Lung (tissue), 12 donors: Measurements from ENCODE around the gene SHPK. TPM values are rescaled to one million over a fixed set of nuclear protein-coding genes. Genes with fewer than 3 reads are reported as not detected.

Source experiments
- ATAC-seq: fragments of 200-7000 bp; cut with Tn5 transposase; one replicate; pipeline ENCODE4 v1.9.1; 2020; ENCODE audit warnings: moderate number of reproducible peaks; ENCODE audit not compliant: insufficient read depth, low FRiP score
- DNase-seq, 3 donors: peaks; one replicate each; pipeline ENCODE4 v3.0.0-alpha.2; 2013 to 2017
- H3K27ac ChIP-seq, 2 donors: one replicate each; pipeline ENCODE4 v1.5.1; 2013; ENCODE audit warnings: mild to moderate bottlenecking in 2 of 2, moderate library complexity in 2 of 2, control low read depth in 1 of 2, inconsistent platforms in 1 of 2, low read depth in 1 of 2, low read length in 1 of 2
- H3K27me3 ChIP-seq, 3 donors: one replicate each; pipeline ENCODE4 v1.5.1; 2013; ENCODE audit warnings: low read length in 2 of 3; ENCODE audit not compliant: control insufficient read depth in 3 of 3, insufficient read depth in 3 of 3
- H3K36me3 ChIP-seq, 4 donors: one replicate each; pipeline ENCODE4 v1.5.1; 2013; ENCODE audit warnings: low read length in 4 of 4, mild to moderate bottlenecking in 1 of 4, moderate library complexity in 1 of 4; ENCODE audit not compliant: control insufficient read depth in 4 of 4, insufficient read depth in 4 of 4
- H3K4me1 ChIP-seq, 5 donors: one replicate each; pipeline ENCODE4 v1.5.1; 2013; ENCODE audit warnings: low read length in 5 of 5, mild to moderate bottlenecking in 2 of 5, moderate library complexity in 1 of 5; ENCODE audit not compliant: control insufficient read depth in 5 of 5, insufficient read depth in 5 of 5
- H3K4me3 ChIP-seq: one replicate; pipeline ENCODE4 v1.5.1; 2013; ENCODE audit warnings: mild to moderate bottlenecking, control low read depth, moderate library complexity
- H3K9ac ChIP-seq, 2 donors: one replicate each; pipeline ENCODE4 v1.5.1; 2013; ENCODE audit warnings: low read length in 2 of 2, control low read depth in 1 of 2; ENCODE audit not compliant: insufficient read depth in 1 of 2
- H3K9me3 ChIP-seq, 4 donors: one replicate each; pipeline ENCODE4 v1.5.1; 2013; ENCODE audit warnings: low read length in 3 of 4, mild to moderate bottlenecking in 1 of 4, moderate library complexity in 1 of 4; ENCODE audit not compliant: control insufficient read depth in 4 of 4, insufficient read depth in 3 of 4
- whole genome bisulfite sequencing, 2 donors: extraction: QIAGEN DNeasy Blood & Tissue Kit; methylation state at CpG; one replicate each; pipeline ENCODE4 v1.1.7; 2013; 5-methylcytosine and 5-hydroxymethylcytosine counted together
- polyA plus RNA-seq, 2 donors: library from polyadenylated mRNA; stranded (reverse); fragments of 200-250 nt; gene quantifications; one replicate each; pipeline ENCODE4 v1.2.1, GENCODE V29; 2013
- total RNA-seq, 2 donors: library from RNA; depleted of rRNA in 1 of 2; stranded (reverse); fragments of >200 nt in 1 of 2; gene quantifications; one replicate each; pipeline ENCODE4 v1.2.1, GENCODE V29; 2014 to 2021
- TF ChIP-seq, protein P1 (sequence below): IDR thresholded peaks from 2 replicates; pipeline ENCODE4 v1.5.1; 2012; ENCODE audit warnings: mild to moderate bottlenecking; ENCODE audit errors: control extremely low read depth, extremely low read depth
- donor health status: control.
- donor health status: control.
- donor health status: Bipolar disorder and iron deficiency.
- donor health status: healthy.
- donor health status: DM: yes; HTN: yes; CAD: no.

SHPK gene
- total and polyA plus RNA-seq, 4 donors, result 4.9 to 16.8 (median 11.3) TPM

DNA sequence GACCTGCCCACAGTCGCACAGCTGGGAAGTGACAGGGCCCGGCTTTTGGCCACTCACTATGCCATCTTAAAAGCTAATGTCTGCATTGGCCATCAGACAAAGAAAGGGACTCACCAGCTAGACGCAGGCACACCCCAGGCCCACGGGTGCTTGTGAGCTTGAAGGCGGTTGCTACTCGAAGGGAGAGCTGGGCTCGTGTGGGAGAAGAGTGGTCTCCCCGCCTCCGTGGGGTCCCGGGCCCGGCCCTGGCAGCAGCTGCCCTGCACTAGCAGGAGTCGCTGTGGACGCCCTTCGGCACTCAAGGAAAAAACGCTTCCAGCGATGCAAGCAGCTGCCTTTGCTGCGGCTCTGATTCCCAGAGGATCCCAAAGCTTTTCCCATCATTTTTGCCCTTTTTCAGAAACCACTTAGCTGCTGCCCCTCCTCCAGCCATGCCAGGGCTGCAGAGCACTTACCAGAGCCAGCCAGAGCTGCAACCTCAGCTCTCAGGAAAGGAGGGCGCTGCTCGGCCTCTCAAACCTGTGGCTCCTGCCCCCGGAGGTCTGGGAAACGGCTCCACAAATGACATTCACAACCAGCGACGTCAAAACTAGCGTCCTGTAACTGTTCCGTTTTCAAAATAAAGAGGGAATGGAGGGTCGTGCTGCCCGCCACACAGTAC, 39.1 kb downstream of the SHPK start:
- H3K36me3 ChIP-seq, result peaks cover 0 to 5% (median 1%) of the 10 kb centered on the region in 4 donors
- ATAC-seq (no peak), DNase-seq (no peak)
- no peak overlapping the region for H3K4me3 ChIP-seq
- 91 to 96% methylated on average over 27 of the region's 27 CpGs for WGBS, 2 donors
- no peaks in the 10 kb centered on the region for H3K9me3 ChIP-seq
- no peak overlapping the region for H3K9ac ChIP-seq
- peaks cover 0 to 3% (median 0%) of the 10 kb centered on the region in 3 donors for H3K27me3 ChIP-seq
- H3K27ac ChIP-seq, result no peak overlapping the region
- TF ChIP-seq, protein P1, sequence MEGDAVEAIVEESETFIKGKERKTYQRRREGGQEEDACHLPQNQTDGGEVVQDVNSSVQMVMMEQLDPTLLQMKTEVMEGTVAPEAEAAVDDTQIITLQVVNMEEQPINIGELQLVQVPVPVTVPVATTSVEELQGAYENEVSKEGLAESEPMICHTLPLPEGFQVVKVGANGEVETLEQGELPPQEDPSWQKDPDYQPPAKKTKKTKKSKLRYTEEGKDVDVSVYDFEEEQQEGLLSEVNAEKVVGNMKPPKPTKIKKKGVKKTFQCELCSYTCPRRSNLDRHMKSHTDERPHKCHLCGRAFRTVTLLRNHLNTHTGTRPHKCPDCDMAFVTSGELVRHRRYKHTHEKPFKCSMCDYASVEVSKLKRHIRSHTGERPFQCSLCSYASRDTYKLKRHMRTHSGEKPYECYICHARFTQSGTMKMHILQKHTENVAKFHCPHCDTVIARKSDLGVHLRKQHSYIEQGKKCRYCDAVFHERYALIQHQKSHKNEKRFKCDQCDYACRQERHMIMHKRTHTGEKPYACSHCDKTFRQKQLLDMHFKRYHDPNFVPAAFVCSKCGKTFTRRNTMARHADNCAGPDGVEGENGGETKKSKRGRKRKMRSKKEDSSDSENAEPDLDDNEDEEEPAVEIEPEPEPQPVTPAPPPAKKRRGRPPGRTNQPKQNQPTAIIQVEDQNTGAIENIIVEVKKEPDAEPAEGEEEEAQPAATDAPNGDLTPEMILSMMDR, result no peak
- H3K4me1 ChIP-seq, result peaks cover 0 to 10% (median 0%) of the 10 kb centered on the region in 5 donors

DNA sequence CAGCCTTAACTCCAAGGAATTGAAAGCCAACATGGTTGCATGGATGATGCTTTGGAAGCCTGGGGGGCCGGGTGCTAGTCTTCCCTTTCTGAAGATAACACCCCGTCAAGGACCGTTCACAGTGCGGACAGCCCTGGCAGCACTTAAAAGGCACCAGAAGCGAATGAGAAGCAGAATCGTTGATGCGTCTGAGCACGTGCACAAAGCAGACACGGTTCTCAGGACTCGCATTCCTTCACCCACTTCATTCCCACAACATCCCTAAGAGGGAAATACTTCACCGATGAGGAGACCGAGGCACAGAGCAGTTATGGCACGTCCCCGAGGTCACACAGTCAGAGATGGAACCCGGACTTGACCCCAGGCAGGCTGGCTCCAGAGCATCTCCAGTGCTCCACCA, 41.1 kb downstream of the SHPK start:
- H3K9ac ChIP-seq, result no peak overlapping the region
- H3K27me3 ChIP-seq, result peaks cover 0 to 3% (median 0%) of the 10 kb centered on the region in 3 donors
- no peak overlapping the region for H3K4me3 ChIP-seq
- WGBS, 2 donors, result 74 to 85% methylated on average over 15 of the region's 15 CpGs
- DNase-seq (peak in 1 of 3 donors; percentile 5), ATAC-seq (no peak)
- peaks cover 0 to 10% (median 0%) of the 10 kb centered on the region in 5 donors for H3K4me1 ChIP-seq
- H3K36me3 ChIP-seq, result peaks cover 0 to 14% (median 6%) of the 10 kb centered on the region in 4 donors
- H3K27ac ChIP-seq, result no peak overlapping the region
- H3K9me3 ChIP-seq, result no peaks in the 10 kb centered on the region
- TF ChIP-seq, protein P1, result no peak

DNA sequence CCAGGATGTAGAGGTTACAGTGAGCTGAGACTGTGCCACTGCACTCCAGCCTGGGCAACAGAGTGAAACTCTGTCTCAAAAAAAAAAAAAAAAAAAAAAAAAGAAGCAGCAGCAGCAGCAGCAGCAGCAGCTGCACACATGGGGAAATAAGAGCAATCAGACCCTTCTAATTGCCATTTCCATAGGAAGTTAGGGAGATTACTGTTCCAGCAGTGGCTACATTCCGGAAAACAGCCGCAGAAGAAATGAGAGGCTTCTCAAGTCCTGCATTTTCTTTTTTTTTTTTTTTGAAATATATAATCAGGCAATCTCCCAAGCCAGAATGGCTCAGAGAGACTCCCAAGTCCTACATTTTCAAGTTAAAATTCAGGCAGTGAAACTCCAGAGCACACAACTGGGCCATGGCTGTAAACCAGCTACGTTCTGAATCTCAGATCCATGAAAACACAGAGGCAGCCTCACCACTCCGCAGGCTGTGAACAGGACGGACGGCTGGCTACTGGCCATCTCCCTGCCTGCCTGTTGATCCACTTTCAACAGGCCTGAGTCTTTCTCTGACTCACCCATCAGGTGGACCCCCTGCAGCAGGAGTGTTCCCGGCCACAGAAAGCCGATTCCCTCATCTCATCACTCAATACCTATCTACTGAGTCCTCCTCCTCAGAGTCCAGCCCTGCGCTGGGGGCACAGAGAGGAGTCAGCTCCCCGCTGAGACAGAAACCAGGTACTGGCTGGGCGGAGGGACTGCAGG, 41.8 kb downstream of the SHPK start:
- TF ChIP-seq, protein P1, result no peak
- no peak overlapping the region for H3K27ac ChIP-seq
- DNase-seq (peak in 2 of 3 donors; percentile 53 to 58), ATAC-seq (no peak)
- H3K4me3 ChIP-seq, result no peak overlapping the region
- peaks cover 0 to 10% (median 0%) of the 10 kb centered on the region in 5 donors for H3K4me1 ChIP-seq
- 77 to 81% methylated on average over 11 of the region's 11 CpGs for WGBS, 2 donors
- H3K9ac ChIP-seq, result peak overlapping the region in 1 of 2 donors; percentile 55
- H3K36me3 ChIP-seq, result peaks cover 3 to 21% (median 7%) of the 10 kb centered on the region in 4 donors
- peaks cover 0 to 3% (median 0%) of the 10 kb centered on the region in 3 donors for H3K27me3 ChIP-seq
- no peaks in the 10 kb centered on the region for H3K9me3 ChIP-seq
